Left lung (tissue), 10 donors: ENCODE results near the gene ABTB2. TPM values are rescaled to one million over a fixed set of nuclear protein-coding genes. Genes with fewer than 3 reads are reported as not detected.

ENCODE experiments used
- ATAC-seq: fragments of 200-7000 bp; cut with Tn5 transposase; one replicate; pipeline ENCODE4 v1.9.1; 2020; ENCODE audit warnings: moderate library complexity
- DNase-seq, 4 donors: peaks; one replicate each; pipeline ENCODE4 v3.0.0-alpha.2; 2013 to 2020
- H3K27ac ChIP-seq, 2 donors: fragments of 200-600 bp; sonication (generic) in 1 of 2; one replicate each; pipeline versions ENCODE4 v1.5.0 to v1.8.0; 2020 to 2021
- H3K27me3 ChIP-seq, 2 donors: fragments of 200-600 bp; sonication (generic) in 1 of 2; one replicate each; pipeline versions ENCODE4 v1.5.0 to v1.8.0; 2020 to 2021
- H3K36me3 ChIP-seq, 2 donors: fragments of 200-600 bp; sonication (generic) in 1 of 2; one replicate each; pipeline versions ENCODE4 v1.5.0 to v1.8.0; 2020 to 2021
- H3K4me1 ChIP-seq, 2 donors: fragments of 200-600 bp; one replicate each; pipeline ENCODE4 v1.8.0; 2021
- H3K4me3 ChIP-seq, 2 donors: fragments of 200-600 bp; sonication (generic) in 1 of 2; one replicate each; pipeline versions ENCODE4 v1.5.0 to v1.8.0; 2020 to 2021; ENCODE audit warnings: mild to moderate bottlenecking in 1 of 2
- H3K9me3 ChIP-seq, 2 donors: fragments of 200-600 bp; sonication (generic) in 1 of 2; one replicate each; pipeline versions ENCODE4 v1.5.0 to v1.8.0; 2020 to 2021
- CTCF ChIP-seq, 2 donors: fragments of 200-600 bp; sonication (generic) in 1 of 2; IDR thresholded peaks; one replicate each; pipeline versions ENCODE4 v1.5.0 to v1.8.0; 2021; ENCODE audit warnings: antibody characterized with exemption in 2 of 2
- intact Hi-C, 2 donors: fragments of 100-400 bp; cut with DNase I; formaldehyde crosslinking; loops; one replicate each; pipeline versions ENCODE4 v1.11.2 to v1.14.2; 2022
- polyA plus RNA-seq, 6 donors: library from polyadenylated mRNA; unstranded; fragments of 120-200 nt; gene quantifications; one replicate each; pipeline ENCODE4 v1.2.1, GENCODE V29; 2013; ENCODE audit not compliant: insufficient read length in 6 of 6
- total RNA-seq, 2 donors: library from RNA; stranded (reverse); fragmentation: NEBNext Ultra II Directional; extraction: Animal tissue kit (Norgen Biotek cat#: 25700); gene quantifications; one replicate each; pipeline ENCODE4 v1.2.1, GENCODE V29; 2021
- donor health status: DM: no; HTN: yes; CAD: no.
- donor health status: DM: no; HTN: no; CAD: no.

The ABTB2 gene
- total and polyA plus RNA-seq, 8 donors: 2.4 to 6.9 (median 4.8) TPM

GRCh38 chr11:34168642-34169420, 189.0 kb downstream of the ABTB2 start:
- no peak overlapping the region for H3K27ac ChIP-seq
- intact Hi-C loops: no loop called here

GRCh38 chr11:34167961-34168360, 189.8 kb downstream of the ABTB2 start:
- Histone ChIP-seq H3K4me3 (no peak overlapping the region), H3K4me1 (no peaks in the 10 kb centered on the region), H3K27ac (no peak overlapping the region), H3K27me3 (peaks cover 0 to 2% of the 10 kb centered on the region in 2 donors), H3K9me3 (no peaks in the 10 kb centered on the region), H3K36me3 (no peaks in the 10 kb centered on the region)
- DNase-seq: no peak
- no peak for ATAC-seq
- intact Hi-C loops: no loop called here
- no peak for TF ChIP-seq CTCF (IDR thresholded peaks at IDR 0.05)

More at GRCh38 chr11:34168642-34169420, 189.0 kb downstream of the ABTB2 start:
- Histone ChIP-seq H3K27me3 (peaks cover 0 to 11% of the 10 kb centered on the region in 2 donors), H3K4me1 (no peaks in the 10 kb centered on the region), H3K4me3 (no peak overlapping the region), H3K9me3 (no peaks in the 10 kb centered on the region), H3K36me3 (no peaks in the 10 kb centered on the region)
- no peak for ATAC-seq
- no peak for TF ChIP-seq CTCF (IDR thresholded peaks at IDR 0.05)
- DNase-seq: no peak

- no peaks in the 10 kb centered on the region for H3K4me1 ChIP-seq
- DNase-seq (no peak), ATAC-seq (no peak)
- no peaks in the 10 kb centered on the region for H3K36me3 ChIP-seq
- intact Hi-C loops: no loop called here
- H3K4me3 ChIP-seq: no peak overlapping the region
- TF ChIP-seq CTCF (IDR thresholded peaks at IDR 0.05): no peak
- no peaks in the 10 kb centered on the region for H3K27me3 ChIP-seq
- no peak overlapping the region for H3K27ac ChIP-seq
- no peaks in the 10 kb centered on the region for H3K9me3 ChIP-seq
Measured at GRCh38 chr11:34166806-34167740, 190.7 kb downstream of the ABTB2 start.

- Histone ChIP-seq H3K27me3 (no peaks in the 10 kb centered on the region), H3K4me1 (no peaks in the 10 kb centered on the region), H3K4me3 (no peak overlapping the region), H3K36me3 (no peaks in the 10 kb centered on the region), H3K27ac (no peak overlapping the region), H3K9me3 (no peaks in the 10 kb centered on the region)
- TF ChIP-seq CTCF (IDR thresholded peaks at IDR 0.05): no peak
- DNase-seq: no peak
- intact Hi-C loops: no loop called here
- no peak for ATAC-seq
Measured at GRCh38 chr11:34165786-34166555, 191.8 kb downstream of the ABTB2 start.
